ENCODE results near the gene SECISBP2L. TPM values are rescaled to one million over a fixed set of nuclear protein-coding genes. Genes with fewer than 3 reads are reported as not detected.

The SECISBP2L gene
- total RNA-seq, 1 experiment from 2014 or later: 24.7 TPM

DNA sequence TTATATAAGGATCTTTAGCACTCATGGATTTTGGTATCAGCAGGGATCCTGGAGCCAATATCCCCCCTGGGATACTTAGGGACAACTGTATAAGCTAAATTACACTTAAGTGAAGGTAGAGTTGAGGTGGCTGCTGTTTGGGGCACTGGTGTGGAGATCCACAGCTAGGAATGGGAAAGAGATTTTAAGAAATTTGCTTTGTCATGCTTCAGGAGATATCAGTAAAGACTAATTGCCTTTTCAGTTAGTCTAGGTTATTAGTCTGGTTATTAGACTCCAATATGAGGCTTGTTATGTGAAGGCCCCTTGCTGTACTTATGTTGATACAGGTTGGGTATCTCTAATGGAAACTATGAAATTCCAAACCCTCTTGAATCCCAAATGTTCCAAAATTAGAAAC, 1.2 kb upstream of the SECISBP2L start:
- H3K9ac ChIP-seq (ENCODE audit: extremely low read depth, insufficient read length, low read length): no peak overlapping the region
- no peak overlapping the region for H4K91ac ChIP-seq (ENCODE audit: insufficient read length, low read depth, low read length)
- H2BK15ac ChIP-seq (ENCODE audit: low read depth, low read length): no peak overlapping the region
- H3K23me2 ChIP-seq (ENCODE audit: insufficient read length, low read depth, low read length, poor library complexity, severe bottlenecking): no peaks in the 10 kb centered on the region
- no peaks in the 10 kb centered on the region for H3K9me3 ChIP-seq (ENCODE audit: control insufficient read depth, low read depth, low read length)
- no peak overlapping the region for H3K18ac ChIP-seq (ENCODE audit: insufficient read length, low read depth, low read length)
- H2BK120ac ChIP-seq (ENCODE audit: low read depth, low read length, poor library complexity, severe bottlenecking): no peak overlapping the region
- H4K5ac ChIP-seq (ENCODE audit: insufficient read length, low read depth, low read length): no peak overlapping the region
- no peak overlapping the region for H3K27ac ChIP-seq (ENCODE audit: insufficient read length, low read depth, low read length)
- H3K23ac ChIP-seq (ENCODE audit: insufficient read length, low read depth, low read length): no peak overlapping the region
- no peak overlapping the region for H3K56ac ChIP-seq (ENCODE audit: insufficient read length, low read depth, low read length)
- no peak overlapping the region for H3T11ph ChIP-seq (ENCODE audit: low read length)
- no peak overlapping the region for H4K8ac ChIP-seq (replicated peaks; ENCODE audit: insufficient read length, low read depth, low read length)
- no peak overlapping the region for H3K4me2 ChIP-seq (ENCODE audit: insufficient read depth, insufficient read length, low read length)
- no peak overlapping the region for H3K14ac ChIP-seq (ENCODE audit: insufficient read depth, low read length)
- H3K27me3 Mint-ChIP-seq (ENCODE audit: low read depth): peaks cover 5% of the 10 kb centered on the region; the same call in 1 of the 2 replicates
- no peaks in the 10 kb centered on the region for H3K4me1 ChIP-seq (ENCODE audit: insufficient read depth, low read length)
- peaks cover 2% of the 10 kb centered on the region; the same call in 1 of the 2 replicates for H3K79me2 ChIP-seq (ENCODE audit: insufficient read depth, low read length)
- peaks cover 0 to 13% of the 10 kb centered on the region in 2 experiments; a peak in 3 of 5 replicates for H3K9me3 Mint-ChIP-seq
- H2AK5ac ChIP-seq (ENCODE audit: insufficient read length, low read length): no peak overlapping the region
- no peak overlapping the region for H3K4me3 Mint-ChIP-seq
- no peaks in the 10 kb centered on the region for H3K27me3 ChIP-seq (ENCODE audit: insufficient read depth, low read length)
- no peak overlapping the region; a peak in 1 of 7 replicates for H3K27ac Mint-ChIP-seq
- H2BK5ac ChIP-seq (ENCODE audit: insufficient read length, low read length): no peak overlapping the region
- H2AFZ ChIP-seq (ENCODE audit: low read length): no peak overlapping the region
- H2BK20ac ChIP-seq (ENCODE audit: low read depth, low read length, poor library complexity, severe bottlenecking): no peak overlapping the region
- H3K4ac ChIP-seq (ENCODE audit: low read depth, low read length): no peak overlapping the region
- peaks cover 14 to 17% of the 10 kb centered on the region in 2 experiments for H3K4me1 Mint-ChIP-seq
- H2BK12ac ChIP-seq (ENCODE audit: insufficient read length, low read depth, low read length): no peak overlapping the region
- DNase-seq: no peak
- H3K36me3 Mint-ChIP-seq (ENCODE audit: insufficient read depth in 1 of 3, low read depth in 3 of 3): peaks cover 0 to 10% (median 0%) of the 10 kb centered on the region in 3 experiments; a peak in 4 of 7 replicates
- peaks cover under 1% of the 10 kb centered on the region for H3K79me1 ChIP-seq (ENCODE audit: insufficient read depth, low read depth, low read length, poor library complexity, severe bottlenecking)
- no peak for TF ChIP-seq CTCF (conservative IDR thresholded peaks at IDR 0.05)
- H4K20me1 ChIP-seq (ENCODE audit: control insufficient read depth, insufficient read depth, insufficient read length): no peaks in the 10 kb centered on the region

Data from H9 (cell line).